ENCODE measurements around the gene CBY2.

DNA sequence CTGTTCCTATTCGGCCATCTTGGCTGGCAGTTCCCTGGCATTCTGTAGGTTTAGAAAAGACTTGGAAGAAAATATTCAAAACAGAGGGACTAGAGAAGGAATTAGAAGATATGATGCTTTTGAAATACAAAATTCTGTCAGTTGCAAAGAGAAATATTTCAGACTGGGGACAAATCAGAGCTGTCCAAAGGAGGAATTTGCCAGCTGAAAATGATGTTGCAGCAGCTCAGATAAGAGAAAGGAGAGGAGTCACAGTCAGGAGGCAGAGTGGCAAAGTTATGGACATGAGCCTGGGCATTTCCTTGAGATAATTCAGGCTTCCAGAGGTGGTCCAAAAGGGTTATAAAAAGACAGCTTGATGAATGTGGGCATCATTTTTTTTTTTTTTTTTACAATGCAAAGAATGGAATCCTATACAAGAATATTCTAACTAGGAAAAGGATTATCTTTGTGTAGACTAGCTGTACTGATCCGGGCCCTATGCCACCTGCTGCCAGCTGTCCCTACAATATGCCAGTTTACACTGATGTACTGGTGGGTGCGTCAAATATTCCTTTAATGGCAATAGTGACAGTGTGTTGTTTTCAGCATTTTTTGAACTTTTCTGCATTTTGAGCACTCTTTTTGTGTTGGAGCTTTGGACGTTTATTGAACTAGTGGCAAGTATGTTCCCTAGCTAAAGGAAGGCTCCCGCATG is 31.8 kb upstream of the CBY2 start:
- TF ChIP-seq, protein P1, sequence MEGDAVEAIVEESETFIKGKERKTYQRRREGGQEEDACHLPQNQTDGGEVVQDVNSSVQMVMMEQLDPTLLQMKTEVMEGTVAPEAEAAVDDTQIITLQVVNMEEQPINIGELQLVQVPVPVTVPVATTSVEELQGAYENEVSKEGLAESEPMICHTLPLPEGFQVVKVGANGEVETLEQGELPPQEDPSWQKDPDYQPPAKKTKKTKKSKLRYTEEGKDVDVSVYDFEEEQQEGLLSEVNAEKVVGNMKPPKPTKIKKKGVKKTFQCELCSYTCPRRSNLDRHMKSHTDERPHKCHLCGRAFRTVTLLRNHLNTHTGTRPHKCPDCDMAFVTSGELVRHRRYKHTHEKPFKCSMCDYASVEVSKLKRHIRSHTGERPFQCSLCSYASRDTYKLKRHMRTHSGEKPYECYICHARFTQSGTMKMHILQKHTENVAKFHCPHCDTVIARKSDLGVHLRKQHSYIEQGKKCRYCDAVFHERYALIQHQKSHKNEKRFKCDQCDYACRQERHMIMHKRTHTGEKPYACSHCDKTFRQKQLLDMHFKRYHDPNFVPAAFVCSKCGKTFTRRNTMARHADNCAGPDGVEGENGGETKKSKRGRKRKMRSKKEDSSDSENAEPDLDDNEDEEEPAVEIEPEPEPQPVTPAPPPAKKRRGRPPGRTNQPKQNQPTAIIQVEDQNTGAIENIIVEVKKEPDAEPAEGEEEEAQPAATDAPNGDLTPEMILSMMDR (conservative IDR thresholded peaks at IDR 0.05; ENCODE audit: low read depth, low read length): no peak
- TF ChIP-seq POLR2A (IDR thresholded peaks at IDR 0.05; ENCODE audit: low read depth, low read length) (no peak), RFX5 (IDR thresholded peaks at IDR 0.05; ENCODE audit: low read depth, low read length) (no peak), RAD21 (IDR thresholded peaks at IDR 0.05; ENCODE audit: low read length) (no peak), RCOR1 (IDR thresholded peaks at IDR 0.05; ENCODE audit: insufficient replicate concordance, low read length) (no peak), FOS (IDR thresholded peaks at IDR 0.05; ENCODE audit: low read depth, low read length) (no peak), CEBPB (IDR thresholded peaks at IDR 0.05; ENCODE audit: low read depth, low read length) (no peak), MAZ (IDR thresholded peaks at IDR 0.05; ENCODE audit: borderline replicate concordance, low read depth, low read length) (no peak), BHLHE40 (IDR thresholded peaks at IDR 0.05; ENCODE audit: low read depth, low read length) (no peak)
- TF ChIP-seq, protein P2, sequence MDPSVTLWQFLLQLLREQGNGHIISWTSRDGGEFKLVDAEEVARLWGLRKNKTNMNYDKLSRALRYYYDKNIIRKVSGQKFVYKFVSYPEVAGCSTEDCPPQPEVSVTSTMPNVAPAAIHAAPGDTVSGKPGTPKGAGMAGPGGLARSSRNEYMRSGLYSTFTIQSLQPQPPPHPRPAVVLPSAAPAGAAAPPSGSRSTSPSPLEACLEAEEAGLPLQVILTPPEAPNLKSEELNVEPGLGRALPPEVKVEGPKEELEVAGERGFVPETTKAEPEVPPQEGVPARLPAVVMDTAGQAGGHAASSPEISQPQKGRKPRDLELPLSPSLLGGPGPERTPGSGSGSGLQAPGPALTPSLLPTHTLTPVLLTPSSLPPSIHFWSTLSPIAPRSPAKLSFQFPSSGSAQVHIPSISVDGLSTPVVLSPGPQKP (IDR thresholded peaks at IDR 0.05; ENCODE audit: borderline replicate concordance, low read depth, low read length): no peak

Data from IMR-90 (cell line).